Subcutaneous abdominal adipose tissue (tissue), 5 donors: ENCODE measurements around the gene NAT8L.

Source experiments
- H3K27ac ChIP-seq: one replicate; pipeline ENCODE4 v1.7.0; 2013; ENCODE audit warnings: low read depth, mild to moderate bottlenecking, inconsistent platforms, low read length, moderate library complexity
- H3K27me3 ChIP-seq, 5 donors: one replicate each; pipeline ENCODE4 v1.7.0; 2013; ENCODE audit warnings: low read length in 5 of 5, inconsistent platforms in 1 of 5; ENCODE audit not compliant: control insufficient read depth in 5 of 5, insufficient read depth in 4 of 5
- H3K36me3 ChIP-seq, 5 donors: one replicate each; pipeline ENCODE4 v1.7.0; 2013; ENCODE audit warnings: low read length in 5 of 5; ENCODE audit not compliant: control insufficient read depth in 5 of 5, insufficient read depth in 5 of 5
- H3K4me1 ChIP-seq, 5 donors: one replicate each; pipeline ENCODE4 v1.7.0; 2013; ENCODE audit warnings: low read length in 5 of 5, mild to moderate bottlenecking in 3 of 5, moderate library complexity in 1 of 5; ENCODE audit not compliant: control insufficient read depth in 5 of 5, insufficient read depth in 5 of 5
- H3K4me3 ChIP-seq, 5 donors: one replicate each; pipeline ENCODE4 v1.7.0; 2013; ENCODE audit warnings: low read length in 5 of 5, low read depth in 1 of 5
- H3K9ac ChIP-seq, 5 donors: one replicate each; pipeline ENCODE4 v1.7.0; 2013; ENCODE audit warnings: low read length in 5 of 5, mild to moderate bottlenecking in 4 of 5, moderate library complexity in 3 of 5
- H3K9me3 ChIP-seq, 5 donors: one replicate each; pipeline ENCODE4 v1.7.0; 2013; ENCODE audit warnings: low read length in 5 of 5; ENCODE audit not compliant: control insufficient read depth in 5 of 5
- donor health status: healthy.
- donor health status: healthy.
- donor health status: healthy.
- donor health status: healthy.
- donor health status: healthy.

NAT8L gene

GRCh38 chr4:2091990-2092668 is 33.0 kb downstream of the NAT8L start:
- peaks cover 0 to 2% (median 0%) of the 10 kb centered on the region in 5 donors for H3K36me3 ChIP-seq
- no peak overlapping the region for H3K27ac ChIP-seq
- H3K9me3 ChIP-seq = peaks cover 0 to 17% (median 9%) of the 10 kb centered on the region in 5 donors
- no peaks in the 10 kb centered on the region for H3K27me3 ChIP-seq
- peaks cover 0 to 49% (median 16%) of the 10 kb centered on the region in 5 donors for H3K4me1 ChIP-seq
- no peak overlapping the region for H3K9ac ChIP-seq
- H3K4me3 ChIP-seq = no peak overlapping the region

GRCh38 chr4:2092669-2093053 is 33.5 kb downstream of the NAT8L start:
- Histone ChIP-seq H3K9ac (no peak overlapping the region), H3K27me3 (no peaks in the 10 kb centered on the region), H3K36me3 (peaks cover 0 to 2% (median 0%) of the 10 kb centered on the region in 5 donors), H3K9me3 (peaks cover 0 to 18% (median 8%) of the 10 kb centered on the region in 5 donors), H3K4me1 (peaks cover 0 to 49% (median 16%) of the 10 kb centered on the region in 5 donors), H3K27ac (no peak overlapping the region), H3K4me3 (no peak overlapping the region)

- H3K27ac ChIP-seq = no peak overlapping the region
Measured at GRCh38 chr4:2093265-2093664, 34.1 kb downstream of the NAT8L start.

GRCh38 chr4:2094545-2094944 is 35.4 kb downstream of the NAT8L start:
- no peak overlapping the region for H3K9ac ChIP-seq
- H3K4me1 ChIP-seq = peaks cover 0 to 44% (median 16%) of the 10 kb centered on the region in 5 donors
- H3K27ac ChIP-seq = no peak overlapping the region
- H3K4me3 ChIP-seq = no peak overlapping the region
- peaks cover 0 to 2% (median 0%) of the 10 kb centered on the region in 5 donors for H3K36me3 ChIP-seq
- H3K9me3 ChIP-seq = peaks cover 0 to 18% (median 8%) of the 10 kb centered on the region in 5 donors
- H3K27me3 ChIP-seq = no peaks in the 10 kb centered on the region

More at GRCh38 chr4:2093265-2093664, 34.1 kb downstream of the NAT8L start:
- H3K9ac ChIP-seq = no peak overlapping the region
- H3K4me3 ChIP-seq = no peak overlapping the region
- peaks cover 0 to 18% (median 8%) of the 10 kb centered on the region in 5 donors for H3K9me3 ChIP-seq
- peaks cover 0 to 2% (median 0%) of the 10 kb centered on the region in 5 donors for H3K36me3 ChIP-seq
- no peaks in the 10 kb centered on the region for H3K27me3 ChIP-seq
- H3K4me1 ChIP-seq = peaks cover 0 to 49% (median 16%) of the 10 kb centered on the region in 5 donors

GRCh38 chr4:2095236-2096072 is 36.3 kb downstream of the NAT8L start:
- Histone ChIP-seq H3K36me3 (peaks cover 0 to 2% (median 0%) of the 10 kb centered on the region in 5 donors), H3K27ac (no peak overlapping the region), H3K4me1 (peaks cover 0 to 43% (median 16%) of the 10 kb centered on the region in 5 donors), H3K4me3 (no peak overlapping the region), H3K9me3 (peaks cover 0 to 18% (median 8%) of the 10 kb centered on the region in 5 donors), H3K9ac (no peak overlapping the region), H3K27me3 (no peaks in the 10 kb centered on the region)

GRCh38 chr4:2096073-2096609 is 37.0 kb downstream of the NAT8L start:
- Histone ChIP-seq H3K36me3 (peaks cover 0 to 2% (median 0%) of the 10 kb centered on the region in 5 donors), H3K4me3 (no peak overlapping the region), H3K9ac (no peak overlapping the region), H3K27me3 (no peaks in the 10 kb centered on the region), H3K4me1 (peaks cover 0 to 37% (median 12%) of the 10 kb centered on the region in 5 donors), H3K9me3 (peaks cover 0 to 18% (median 8%) of the 10 kb centered on the region in 5 donors), H3K27ac (no peak overlapping the region)

DNA sequence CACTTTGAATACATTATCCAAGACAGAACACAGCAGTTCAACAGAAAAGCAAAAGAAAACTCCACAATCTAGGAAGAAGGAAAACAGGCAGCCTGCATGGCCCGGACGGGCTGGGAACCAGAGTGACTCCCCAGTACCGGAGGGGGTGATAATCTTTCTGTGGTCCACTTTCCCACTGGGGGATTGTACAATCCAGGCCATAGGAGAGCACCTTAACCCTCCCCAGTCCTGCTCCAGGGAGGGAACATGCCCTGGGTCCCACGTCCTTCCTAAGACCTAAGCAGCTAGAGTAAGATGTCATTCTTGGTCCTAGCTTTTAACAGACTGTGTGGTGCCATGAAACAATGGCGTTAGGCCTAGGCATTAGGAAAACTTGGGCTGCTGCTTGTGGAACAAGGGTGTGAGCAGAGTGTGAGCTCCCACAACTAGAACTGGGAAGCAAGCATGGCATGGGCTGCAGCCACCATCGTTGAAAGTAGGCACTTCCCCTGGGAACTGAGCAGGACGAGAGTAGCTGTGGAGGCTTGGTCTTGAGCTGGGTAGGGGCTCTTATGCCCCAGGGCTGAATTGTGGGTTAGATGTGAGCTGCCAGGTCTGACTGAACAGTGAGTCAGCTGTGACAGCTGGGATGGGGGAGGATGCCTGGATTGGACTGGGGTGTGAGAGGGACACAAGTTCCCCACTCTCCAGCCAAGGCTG is 42.4 kb downstream of the NAT8L start:
- Histone ChIP-seq H3K36me3 (no peaks in the 10 kb centered on the region), H3K27me3 (no peaks in the 10 kb centered on the region), H3K27ac (no peak overlapping the region), H3K9me3 (peaks cover 4 to 33% (median 32%) of the 10 kb centered on the region in 5 donors), H3K9ac (no peak overlapping the region), H3K4me1 (no peaks in the 10 kb centered on the region), H3K4me3 (no peak overlapping the region)

DNA sequence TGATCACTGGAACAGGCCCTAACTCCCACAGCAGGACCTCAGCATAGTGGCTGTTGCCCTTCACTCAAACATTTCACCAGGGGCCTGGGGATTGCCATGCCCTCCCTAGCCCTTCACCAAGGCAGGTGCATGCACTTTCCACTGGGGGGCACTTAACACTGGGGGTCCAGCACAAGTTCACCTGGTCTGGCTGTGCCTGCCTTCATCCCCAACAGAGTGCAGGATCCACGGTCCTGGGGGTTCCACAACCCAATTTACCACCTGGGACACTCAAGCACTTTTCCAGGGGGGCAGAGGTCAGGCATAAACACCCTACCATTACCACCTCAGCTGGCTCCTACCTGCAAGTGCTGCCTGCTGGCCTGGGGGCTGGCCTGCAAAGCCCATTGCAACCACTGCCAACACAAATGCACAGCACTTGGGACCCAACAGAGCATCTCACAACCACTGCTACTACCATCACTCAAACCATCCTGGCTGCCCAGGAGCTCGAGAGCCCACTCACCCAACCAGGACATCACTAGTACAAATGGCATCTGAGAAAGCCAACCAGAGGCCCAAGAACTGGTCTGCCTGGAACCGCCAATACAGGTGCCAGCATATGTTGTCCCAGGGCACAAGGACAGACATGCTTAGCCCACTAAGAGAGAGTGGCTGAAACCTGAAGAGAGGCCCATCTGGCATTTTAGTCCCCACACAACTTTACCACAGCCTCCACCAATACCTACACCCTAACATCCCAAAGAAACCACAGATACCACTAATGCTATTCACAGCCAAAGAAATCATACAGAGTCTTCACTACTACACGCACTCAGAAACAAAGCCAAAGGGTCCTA is 43.1 kb downstream of the NAT8L start:
- Histone ChIP-seq H3K27ac (no peak overlapping the region), H3K4me1 (no peaks in the 10 kb centered on the region), H3K4me3 (no peak overlapping the region), H3K36me3 (no peaks in the 10 kb centered on the region), H3K9me3 (peaks cover 4 to 28% (median 25%) of the 10 kb centered on the region in 5 donors), H3K9ac (no peak overlapping the region), H3K27me3 (no peaks in the 10 kb centered on the region)
